Brain pericyte (primary cell): Measurements from ENCODE around the gene EPSTI1.
"Not testable (repeated sequence)": the region's sequence is repeated elsewhere in the genome, so short reads cannot be mapped to it uniquely, and the experiment has no call there.

Experiments
- DNase-seq: peaks from one replicate; pipeline ENCODE4 v3.0.0-alpha.2; 2012; ENCODE audit warnings: low read depth, low spot score

The EPSTI1 gene

GRCh38 chr13:42991898-42992763, at the start of gene EPSTI1:
TSS of gene EPSTI1 (minus strand) at chr13:42992241. CDS start at chr13:42992165, 76 bp downstream.
- DNase-seq = peak; percentile 47

- DNase-seq = no peak
Observed at GRCh38 chr13:43041369-43041921, 49.4 kb upstream of the EPSTI1 start.

GRCh38 chr13:43040581-43041368, 48.7 kb upstream of the EPSTI1 start:
- not testable (repeated sequence) for DNase-seq

GRCh38 chr13:43039966-43040365, 47.9 kb upstream of the EPSTI1 start:
- DNase-seq = no peak

GRCh38 chr13:43036351-43037250, 44.6 kb upstream of the EPSTI1 start:
- DNase-seq = peak; percentile 16

GRCh38 chr13:43033038-43033437, 41.0 kb upstream of the EPSTI1 start:
- DNase-seq = no peak

- DNase-seq = no peak
Observed at GRCh38 chr13:43031881-43032280, 39.8 kb upstream of the EPSTI1 start.

- no peak for DNase-seq
Observed at GRCh38 chr13:43030548-43030947, 38.5 kb upstream of the EPSTI1 start.

GRCh38 chr13:43026262-43026661, 34.2 kb upstream of the EPSTI1 start:
- DNase-seq = no peak

- no peak for DNase-seq
Observed at GRCh38 chr13:43023289-43023963, 31.4 kb upstream of the EPSTI1 start, which contains the start of gene DNAJC15. TSS of gene DNAJC15 (plus strand) at chr13:43023586. CDS start at chr13:43023627, 41 bp downstream.

- no peak for DNase-seq
Observed at GRCh38 chr13:43022934-43023288, 30.9 kb upstream of the EPSTI1 start.

- DNase-seq = no peak
Observed at GRCh38 chr13:43021926-43022670, 30.1 kb upstream of the EPSTI1 start.

- DNase-seq = no peak
Observed at GRCh38 chr13:43020794-43021193, 28.8 kb upstream of the EPSTI1 start.

GRCh38 chr13:43019811-43020210, 27.8 kb upstream of the EPSTI1 start:
- no peak for DNase-seq

- no peak for DNase-seq
Observed at GRCh38 chr13:43016226-43016625, 24.2 kb upstream of the EPSTI1 start.

- DNase-seq = no peak
Observed at GRCh38 chr13:43014162-43014561, 22.1 kb upstream of the EPSTI1 start.

- no peak for DNase-seq
Observed at GRCh38 chr13:43009506-43009905, 17.5 kb upstream of the EPSTI1 start.

- DNase-seq = no peak
Observed at GRCh38 chr13:43008596-43008995, 16.6 kb upstream of the EPSTI1 start.

- no peak for DNase-seq
Observed at GRCh38 chr13:43006893-43007631, 15.0 kb upstream of the EPSTI1 start.
